GM18951 (cell line): ENCODE results near the gene CTRB2.

Experiments used
- POLR2A ChIP-seq: IDR thresholded peaks from 4 replicates; pipeline ENCODE4 v1.6.1; 2011; ENCODE audit warnings: mild to moderate bottlenecking; ENCODE audit not compliant: insufficient read length, insufficient read depth; ENCODE audit errors: extremely low read depth
- in situ Hi-C: fragments of 300-500 bp; cut with MboI; formaldehyde crosslinking; loops from one replicate; pipeline ENCODE4 v1.12.0; 2022; ENCODE audit warnings: low sequenced_read_pairs, mixed read lengths, inconsistent platforms; ENCODE audit not compliant: unreplicated experiment

The CTRB2 gene

GRCh38 chr16:75237398-75238131, 30.6 kb upstream of the CTRB2 start:
- in situ Hi-C loops, result no loop called here
- no peak for TF ChIP-seq POLR2A

- in situ Hi-C loops, result no loop called here
Measured at GRCh38 chr16:75236736-75237397, 29.9 kb upstream of the CTRB2 start.

DNA sequence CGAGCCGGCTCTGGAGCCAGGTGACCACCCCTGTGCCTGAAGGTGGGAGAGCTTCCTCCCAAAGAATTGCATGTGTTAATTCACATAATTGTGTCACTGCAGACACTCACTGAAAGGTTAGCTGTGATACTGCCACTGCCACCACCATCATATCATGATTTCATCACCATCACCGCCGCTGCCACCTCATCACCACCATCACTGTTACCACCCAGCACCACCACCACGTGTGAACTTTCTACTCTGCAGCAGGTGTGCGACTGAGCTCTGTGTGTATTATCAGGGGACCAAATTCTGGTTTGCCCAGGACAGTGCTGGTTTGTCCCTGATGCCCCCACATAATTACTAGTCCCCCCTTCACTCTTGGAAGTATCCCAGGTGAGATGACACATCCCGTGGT, 29.3 kb upstream of the CTRB2 start:
- no peak for TF ChIP-seq POLR2A
- in situ Hi-C loops, result no loop called here

More at GRCh38 chr16:75236736-75237397, 29.9 kb upstream of the CTRB2 start:
- TF ChIP-seq POLR2A, result no peak

DNA sequence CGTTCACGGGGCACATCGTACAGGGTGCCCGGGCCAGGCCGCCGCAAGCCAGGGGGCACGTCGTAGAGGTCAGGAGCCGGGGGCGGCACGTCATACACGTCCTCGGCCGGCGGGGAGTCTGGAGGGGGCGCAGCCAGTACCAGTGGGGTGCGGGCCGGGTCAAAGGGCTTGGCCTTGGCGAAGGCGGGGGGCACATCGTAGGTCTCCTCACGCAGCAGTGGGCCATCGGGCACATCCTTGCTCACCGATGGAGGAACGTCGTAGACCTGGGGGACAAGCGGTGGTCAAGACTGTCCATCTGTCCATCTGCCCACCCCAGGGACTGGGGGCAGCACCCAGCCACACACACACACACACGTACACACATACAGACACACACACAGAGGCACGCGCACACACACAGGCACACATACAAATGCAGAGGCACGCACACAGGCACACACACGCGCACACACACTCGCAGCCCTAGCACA, 28.8 kb upstream of the CTRB2 start:
- no peak for TF ChIP-seq POLR2A
- in situ Hi-C loops, result no loop called here

DNA sequence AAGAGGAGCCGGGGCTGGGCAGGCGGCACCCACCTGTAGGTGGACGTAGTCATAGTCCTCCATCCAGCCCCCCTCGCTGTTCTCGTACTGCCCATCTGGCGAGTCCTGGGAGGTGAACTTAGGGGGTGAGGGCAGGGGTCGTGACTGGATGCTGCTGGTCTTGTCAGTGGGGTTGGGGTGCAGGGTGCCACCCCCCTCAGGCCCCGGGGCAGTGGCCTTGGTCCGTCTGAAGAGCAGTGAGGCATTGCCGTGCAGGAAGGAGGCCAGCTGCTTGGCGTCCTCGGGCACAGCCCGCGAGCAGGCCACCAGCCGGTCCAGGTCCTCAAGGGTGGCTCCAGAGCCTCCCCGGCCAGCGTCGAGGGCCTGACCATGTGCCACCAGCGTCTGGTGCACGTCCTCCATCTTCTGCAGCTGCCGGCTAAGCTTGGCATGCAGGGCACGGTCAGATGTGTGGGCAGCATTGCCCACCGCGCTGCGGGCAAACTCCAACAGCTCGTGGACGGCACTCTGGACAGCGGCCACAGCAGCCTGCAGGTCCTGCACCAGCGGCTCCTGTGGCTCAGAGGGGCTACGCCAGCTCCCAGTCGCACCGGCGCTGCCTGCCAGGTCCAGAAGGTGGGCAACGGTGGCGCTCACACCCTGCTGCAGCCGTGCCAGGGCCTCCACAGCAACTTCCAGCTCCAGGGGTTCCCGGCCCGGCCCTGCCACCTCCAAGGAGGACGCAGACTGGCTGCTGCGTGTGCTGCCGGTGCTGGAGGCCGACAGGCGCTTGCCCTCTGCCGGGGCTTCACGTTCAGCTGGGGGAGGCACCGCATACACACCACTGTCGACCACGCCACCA, 28.1 kb upstream of the CTRB2 start:
- in situ Hi-C loops, result no loop called here

GRCh38 chr16:75233611-75233938, 26.6 kb upstream of the CTRB2 start:
- in situ Hi-C loops, result no loop called here
- TF ChIP-seq POLR2A, result no peak

More for the DNA sequence above, 28.1 kb upstream of the CTRB2 start:
- no peak for TF ChIP-seq POLR2A

GRCh38 chr16:75231570-75231969, 24.6 kb upstream of the CTRB2 start:
- no peak for TF ChIP-seq POLR2A
- in situ Hi-C loops, result no loop called here

- in situ Hi-C loops, result no loop called here
- no peak for TF ChIP-seq POLR2A
Measured at GRCh38 chr16:75230471-75231110, 23.6 kb upstream of the CTRB2 start.

- in situ Hi-C loops, result no loop called here
Measured at GRCh38 chr16:75229172-75230031, 22.4 kb upstream of the CTRB2 start.

GRCh38 chr16:75228143-75228976, 21.4 kb upstream of the CTRB2 start:
- in situ Hi-C loops, result no loop called here

More at GRCh38 chr16:75229172-75230031, 22.4 kb upstream of the CTRB2 start:
- no peak for TF ChIP-seq POLR2A

GRCh38 chr16:75227361-75228142, 20.6 kb upstream of the CTRB2 start:
- no peak for TF ChIP-seq POLR2A
- in situ Hi-C loops, result no loop called here

More at GRCh38 chr16:75228143-75228976, 21.4 kb upstream of the CTRB2 start:
- no peak for TF ChIP-seq POLR2A
